HCT116 (cell line): Measurements from ENCODE around the gene PEDS1. TPM values are rescaled to one million over a fixed set of nuclear protein-coding genes. Genes with fewer than 3 reads are reported as not detected.

Experiments
- ATAC-seq: fragments of 200-7000 bp; cut with Tn5 transposase; 2 replicates; pipeline ENCODE4 v1.9.1; 2020; ENCODE audit warnings: mild to moderate bottlenecking, moderate library complexity
- BruUV-seq: library from RNA; stranded (reverse); fragments of 400-500 nt; replicated peaks from 2 replicates; lab custom pipeline; 2021; lab: Mats Ljungman, UMichigan
- CTCF ChIA-PET: fragments of 300-600 bp; sonication (Branson Sonifier 250); formaldehyde crosslinking; loops from one replicate; lab custom pipeline; 2021; ENCODE audit warnings: antibody characterized with exemption; lab: Charles Lee
- POLR2A ChIA-PET: fragments of 300-600, 350-600 bp; sonication (Branson Sonifier 250); formaldehyde crosslinking; loops from one replicate; lab custom pipeline; 2021; ENCODE audit warnings: antibody characterized with exemption; lab: Charles Lee
- RAD21 ChIA-PET, 2 experiments: fragments of 300-600 bp; sonication (Branson Sonifier 250); formaldehyde crosslinking; loops; one replicate each; lab custom pipeline; 2023; ENCODE audit warnings: low total read pairs in 2 of 2; ENCODE audit not compliant: uncharacterized antibody in 2 of 2, unreplicated experiment in 2 of 2, low non-redundant PET in 1 of 2; lab: Charles Lee
- DNase-seq: peaks from one replicate; pipeline ENCODE4 v3.0.0-alpha.2; 2010; ENCODE audit warnings: low read depth, low spot score
- H2AFZ ChIP-seq: fragments of 200-600 bp; shearing (Covaris generic), sonication (generic); 2 replicates; pipeline ENCODE4 v1.6.1; 2017; ENCODE audit warnings: low read depth, mixed run types, mixed read lengths, antibody characterized with exemption, low read length; ENCODE audit not compliant: poor library complexity, severe bottlenecking
- H3K27ac ChIP-seq: 2 replicates; pipeline ENCODE4 v1.5.1; 2012; ENCODE audit warnings: low read depth, low read length
- H3K27me3 ChIP-seq: fragments of 200-600 bp; sonication (generic); 2 replicates; pipeline ENCODE4 v1.6.1; 2016; ENCODE audit warnings: mixed run types, low read length, mixed read lengths; ENCODE audit not compliant: insufficient read depth
- H3K36me3 ChIP-seq, 2 experiments: fragments of 200-500 bp in 1 of 2; fragments of 200-600 bp in 1 of 2; sonication (Bioruptor generic) in 1 of 2; sonication (generic) in 1 of 2; 2 replicates each; pipeline versions ENCODE4 v1.5.1 to v1.6.1; 2014 to 2016; ENCODE audit warnings: low read length in 2 of 2, inconsistent platforms in 1 of 2, mixed read lengths in 1 of 2, mixed run types in 1 of 2; ENCODE audit not compliant: insufficient read depth in 2 of 2, control insufficient read depth in 1 of 2
- H3K4me1 ChIP-seq, 2 experiments: fragments of 200-600 bp in 1 of 2; sonication (generic) in 1 of 2; 2 replicates each; pipeline versions ENCODE4 v1.5.1 to v1.6.1; 2012 to 2017; ENCODE audit warnings: low read length in 2 of 2, inconsistent platforms in 1 of 2, mild to moderate bottlenecking in 1 of 2, mixed read lengths in 1 of 2, mixed run types in 1 of 2, moderate library complexity in 1 of 2; ENCODE audit not compliant: insufficient read depth in 2 of 2, control insufficient read depth in 1 of 2
- H3K4me2 ChIP-seq: fragments of 200-600 bp; sonication (generic); 2 replicates; pipeline ENCODE4 v1.6.1; 2017; ENCODE audit warnings: mixed run types, low read length, mixed read lengths
- H3K4me3 ChIP-seq, 2 experiments: fragments of 200-600 bp in 1 of 2; sonication (generic) in 1 of 2; replicated peaks in 1 of 2; 2 replicates each; pipeline ENCODE4 v1.5.1; 2011 to 2016; ENCODE audit warnings: low read length in 2 of 2, control low read depth in 1 of 2, low read depth in 1 of 2, mild to moderate bottlenecking in 1 of 2, mixed read lengths in 1 of 2, mixed run types in 1 of 2
- H3K79me2 ChIP-seq: fragments of 200-600 bp; sonication (generic); 2 replicates; pipeline ENCODE4 v1.6.1; 2017; ENCODE audit warnings: mild to moderate bottlenecking, mixed run types, low read length, moderate library complexity, mixed read lengths; ENCODE audit not compliant: insufficient read depth
- H3K9ac ChIP-seq: fragments of 200-600 bp; sonication (generic); 2 replicates; pipeline ENCODE4 v1.6.1; 2016; ENCODE audit warnings: low read length, mixed read lengths
- H3K9me2 ChIP-seq: fragments of 200-600 bp; sonication (generic), shearing (Covaris generic); 2 replicates; pipeline ENCODE4 v1.6.1; 2017; ENCODE audit warnings: mixed run types, mild to moderate bottlenecking, moderate library complexity; ENCODE audit not compliant: insufficient read depth
- H3K9me3 ChIP-seq, 2 experiments: fragments of 200-500 bp in 1 of 2; fragments of 200-600 bp in 1 of 2; sonication (Bioruptor generic) in 1 of 2; sonication (generic) in 1 of 2; 2 replicates each; pipeline ENCODE4 v1.6.1; 2014 to 2017; ENCODE audit warnings: low read length in 2 of 2, mixed read lengths in 2 of 2, inconsistent platforms in 1 of 2, low read depth in 1 of 2, mild to moderate bottlenecking in 1 of 2, mixed run types in 1 of 2, moderate library complexity in 1 of 2; ENCODE audit not compliant: control insufficient read depth in 1 of 2, insufficient read depth in 1 of 2
- H4K20me1 ChIP-seq: fragments of 200-600 bp; sonication (generic), shearing (Covaris generic); 2 replicates; pipeline ENCODE4 v1.6.1; 2017; ENCODE audit warnings: mixed run types, mild to moderate bottlenecking, moderate library complexity; ENCODE audit not compliant: insufficient read depth
- ATF3 ChIP-seq: IDR thresholded peaks from 2 replicates; pipeline ENCODE4 v1.6.1; 2012
- CBX3 ChIP-seq: IDR thresholded peaks from 2 replicates; pipeline ENCODE4 v1.6.1; 2012; ENCODE audit warnings: low read depth
- FOSL1 ChIP-seq: IDR thresholded peaks from 2 replicates; pipeline ENCODE4 v1.6.1; 2012; ENCODE audit warnings: low read depth
- TCF7L2 ChIP-seq: IDR thresholded peaks from 2 replicates; pipeline ENCODE4 v1.7.0; 2011; ENCODE audit warnings: borderline replicate concordance, inconsistent platforms; ENCODE audit not compliant: insufficient read depth, insufficient read length; ENCODE audit errors: extremely low read depth
- YY1 ChIP-seq: IDR thresholded peaks from 2 replicates; pipeline ENCODE4 v1.6.1; 2011; ENCODE audit warnings: low read length, low read depth, moderate library complexity, mild to moderate bottlenecking; ENCODE audit not compliant: insufficient replicate concordance; ENCODE audit errors: extremely low read depth
- intact Hi-C: fragments of 100-400 bp; cut with micrococcal nuclease; formaldehyde crosslinking; loops from 2 replicates; pipeline ENCODE4 v1.10.0; 2022
- total RNA-seq: library from RNA; stranded (reverse); gene quantifications from one replicate; pipeline ENCODE4 v1.2.1, GENCODE V29; 2021; ENCODE audit not compliant: unreplicated experiment
- TF ChIP-seq, protein P1 (sequence below): IDR thresholded peaks from 2 replicates; pipeline ENCODE4 v1.6.1; 2012; ENCODE audit warnings: low read depth

Gene PEDS1
- total RNA-seq, 1 experiment from 2014 or later, result 31.9 TPM

DNA sequence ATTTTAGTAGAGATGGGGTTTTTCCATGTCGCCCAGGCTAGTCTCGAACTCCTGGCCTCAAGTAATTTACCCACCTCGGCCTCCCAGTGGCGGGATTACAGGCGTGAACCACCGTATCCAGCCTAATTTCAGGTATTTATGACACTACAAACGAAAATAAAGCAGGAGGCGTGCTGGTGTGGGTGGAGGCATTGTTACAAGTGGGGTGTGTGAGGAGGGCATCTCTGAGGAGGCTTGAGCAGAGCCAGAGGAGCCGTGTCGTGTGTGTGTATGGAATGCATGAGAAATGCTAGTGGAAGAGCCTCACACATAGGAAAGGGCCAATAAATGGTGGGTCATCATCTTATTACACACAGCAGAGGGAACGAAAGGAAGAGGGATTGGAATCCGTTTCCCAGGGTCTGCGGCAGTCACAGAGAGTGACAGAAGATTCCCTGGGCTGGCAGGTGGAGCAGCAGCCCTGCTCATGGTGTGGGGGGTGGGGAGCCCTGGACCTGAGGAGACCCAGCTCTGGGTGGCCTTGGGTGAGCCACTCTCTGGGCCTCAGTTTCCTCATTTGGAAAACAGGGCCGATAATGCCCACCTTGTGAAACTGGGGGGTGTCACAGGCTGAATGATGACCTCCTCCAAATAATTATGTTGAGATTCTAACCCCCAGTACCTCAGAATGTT is 17.2 kb upstream of the PEDS1 start:
- Histone ChIP-seq H3K9ac (no peak overlapping the region), H3K9me2 (no peaks in the 10 kb centered on the region), H3K4me3 (no peak overlapping the region), H2AFZ (no peak overlapping the region), H3K4me2 (no peak overlapping the region), H3K27ac (no peak overlapping the region), H3K9me3 (no peaks in the 10 kb centered on the region), H3K36me3 (no peaks in the 10 kb centered on the region), H4K20me1 (no peaks in the 10 kb centered on the region), H3K27me3 (no peaks in the 10 kb centered on the region), H3K79me2 (0 out of 2 replicates have a peak, but pooled peaks cover 4% of the 10 kb centered on the region), H3K4me1 (peaks cover 29 to 48% of the 10 kb centered on the region in 2 experiments)
- TF ChIP-seq CBX3 (no peak), FOSL1 (no peak), YY1 (no peak), TCF7L2 (no peak), ATF3 (no peak)
- TF ChIP-seq, protein P1, sequence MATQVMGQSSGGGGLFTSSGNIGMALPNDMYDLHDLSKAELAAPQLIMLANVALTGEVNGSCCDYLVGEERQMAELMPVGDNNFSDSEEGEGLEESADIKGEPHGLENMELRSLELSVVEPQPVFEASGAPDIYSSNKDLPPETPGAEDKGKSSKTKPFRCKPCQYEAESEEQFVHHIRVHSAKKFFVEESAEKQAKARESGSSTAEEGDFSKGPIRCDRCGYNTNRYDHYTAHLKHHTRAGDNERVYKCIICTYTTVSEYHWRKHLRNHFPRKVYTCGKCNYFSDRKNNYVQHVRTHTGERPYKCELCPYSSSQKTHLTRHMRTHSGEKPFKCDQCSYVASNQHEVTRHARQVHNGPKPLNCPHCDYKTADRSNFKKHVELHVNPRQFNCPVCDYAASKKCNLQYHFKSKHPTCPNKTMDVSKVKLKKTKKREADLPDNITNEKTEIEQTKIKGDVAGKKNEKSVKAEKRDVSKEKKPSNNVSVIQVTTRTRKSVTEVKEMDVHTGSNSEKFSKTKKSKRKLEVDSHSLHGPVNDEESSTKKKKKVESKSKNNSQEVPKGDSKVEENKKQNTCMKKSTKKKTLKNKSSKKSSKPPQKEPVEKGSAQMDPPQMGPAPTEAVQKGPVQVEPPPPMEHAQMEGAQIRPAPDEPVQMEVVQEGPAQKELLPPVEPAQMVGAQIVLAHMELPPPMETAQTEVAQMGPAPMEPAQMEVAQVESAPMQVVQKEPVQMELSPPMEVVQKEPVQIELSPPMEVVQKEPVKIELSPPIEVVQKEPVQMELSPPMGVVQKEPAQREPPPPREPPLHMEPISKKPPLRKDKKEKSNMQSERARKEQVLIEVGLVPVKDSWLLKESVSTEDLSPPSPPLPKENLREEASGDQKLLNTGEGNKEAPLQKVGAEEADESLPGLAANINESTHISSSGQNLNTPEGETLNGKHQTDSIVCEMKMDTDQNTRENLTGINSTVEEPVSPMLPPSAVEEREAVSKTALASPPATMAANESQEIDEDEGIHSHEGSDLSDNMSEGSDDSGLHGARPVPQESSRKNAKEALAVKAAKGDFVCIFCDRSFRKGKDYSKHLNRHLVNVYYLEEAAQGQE, result no peak
- intact Hi-C loops, result no loop called here
- ChIA-PET CTCF (interaction anchor here (1.3 to 6.1 kb wide), 3 partner anchors 17 to 192 kb away, joined by 4 to 78 read pairs (median 13); partner anchors contain the start of gene PEDS1), RAD21 (interaction anchor here in 1 of 2 experiments (2.7 kb wide), 1 partner anchor 50 kb away, joined by 10 read pairs; no protein-coding TSS in a partner anchor), POLR2A (interaction anchor here (0.8 to 1.5 kb wide), 3 partner anchors 17 to 50 kb away, joined by 3 to 5 read pairs (median 3); no protein-coding TSS in a partner anchor)
- ATAC-seq (no peak), DNase-seq (no peak)
- no TSS peak for BruUV-seq
